ENCODE data around the gene PLS1.

PLS1 gene

DNA sequence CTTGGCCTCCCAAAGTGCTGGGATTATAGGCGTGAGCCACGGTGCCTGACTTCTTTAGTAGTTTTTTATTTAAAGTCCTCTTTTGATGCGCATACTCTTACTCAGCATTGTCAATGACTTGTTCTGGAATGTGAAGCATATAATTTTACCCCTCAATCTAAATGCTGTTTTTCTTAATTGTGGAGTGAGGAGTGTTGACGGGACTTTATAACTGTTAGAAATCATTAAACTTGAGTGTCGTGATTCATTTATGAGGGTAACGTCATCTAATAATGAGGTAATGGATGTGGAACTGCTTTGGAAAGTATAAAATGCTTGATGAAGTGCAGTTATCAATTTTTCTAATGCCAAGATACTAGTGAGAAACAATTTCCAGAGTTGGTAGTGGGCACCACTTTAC, 48.3 kb downstream of the PLS1 start:
- DNase-seq = no peak

DNA sequence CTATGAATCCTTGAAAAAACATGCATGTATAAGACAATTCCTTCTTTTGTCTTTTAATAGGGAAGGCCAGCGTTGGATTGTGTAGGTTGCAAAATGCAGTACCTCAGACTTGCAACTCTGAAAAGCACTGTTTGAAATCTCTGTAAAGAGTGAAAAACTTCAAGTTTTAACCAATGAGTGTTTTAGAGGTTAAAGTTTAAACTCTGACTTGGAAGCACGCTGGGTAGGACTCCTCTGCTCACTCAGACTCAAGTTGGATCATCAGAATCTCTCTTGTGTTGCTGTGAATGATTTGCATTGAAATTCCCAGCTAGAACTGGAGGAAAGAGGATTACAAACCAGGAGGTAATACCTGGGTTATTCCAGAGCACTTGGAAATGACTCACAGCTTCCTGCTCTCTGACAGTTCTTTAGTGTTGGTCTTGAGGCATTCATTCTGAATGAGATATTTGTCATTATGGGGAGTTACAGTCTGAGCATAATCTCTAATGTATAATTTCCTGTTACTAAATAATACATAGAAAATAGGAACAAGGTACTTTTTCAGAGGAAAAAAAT, 49.1 kb downstream of the PLS1 start:
- no peak for DNase-seq

DNA sequence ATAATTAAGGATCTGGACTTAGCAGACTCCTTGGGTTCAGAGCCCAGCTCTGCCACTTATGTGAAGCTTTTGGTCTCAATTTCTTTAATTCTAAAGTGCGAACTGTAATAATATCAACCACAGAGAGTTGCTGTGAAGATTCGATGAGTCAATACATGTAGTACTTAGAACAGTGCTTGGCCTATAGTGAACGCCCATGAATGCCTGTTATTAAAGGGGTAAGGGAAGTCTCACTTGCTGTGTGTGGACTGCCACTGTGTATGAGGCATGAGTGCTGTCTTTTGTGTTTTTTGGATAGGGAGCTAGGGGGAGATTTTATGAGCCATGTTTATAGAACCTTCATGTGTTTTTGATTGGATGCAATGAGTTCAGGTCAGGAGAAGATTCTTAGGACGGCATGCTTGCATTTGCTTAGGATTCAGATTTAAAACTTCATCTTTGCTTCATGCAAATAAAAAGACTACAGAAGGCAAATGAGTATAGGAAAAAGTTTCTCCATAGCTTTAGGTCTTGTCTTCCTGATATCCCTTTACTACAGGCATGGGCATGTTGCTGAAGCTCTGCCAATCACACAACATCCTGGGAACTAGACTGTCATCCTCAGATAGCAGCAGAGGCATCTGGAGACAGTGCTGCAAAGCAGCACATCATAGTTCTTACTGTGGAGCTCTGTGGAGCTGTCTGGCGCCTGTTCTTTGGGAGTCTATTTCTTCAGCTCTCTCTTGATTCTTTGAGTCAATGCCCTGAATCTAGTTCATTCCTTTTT, 50.0 kb downstream of the PLS1 start:
- DNase-seq = no peak

DNA sequence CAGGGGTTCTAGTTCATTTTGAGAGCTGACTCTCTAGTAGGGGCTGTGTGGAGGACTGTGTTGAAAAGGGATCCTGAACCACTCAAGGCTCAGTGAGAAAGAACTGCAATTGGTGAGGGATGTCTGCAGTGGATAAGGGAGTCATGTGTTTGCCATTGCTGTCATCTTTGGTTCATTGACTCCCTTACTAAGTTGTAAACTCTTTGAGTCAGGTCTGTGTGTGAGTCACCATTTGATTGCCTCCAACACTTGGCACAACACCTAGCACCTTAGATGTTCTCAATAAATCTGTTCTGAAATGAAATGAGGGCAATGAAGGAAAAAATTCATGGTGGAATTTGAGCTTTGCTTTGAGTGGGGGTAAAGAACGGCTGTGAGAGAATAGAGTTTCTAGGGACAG, 51.7 kb downstream of the PLS1 start:
- DNase-seq = no peak

DNA sequence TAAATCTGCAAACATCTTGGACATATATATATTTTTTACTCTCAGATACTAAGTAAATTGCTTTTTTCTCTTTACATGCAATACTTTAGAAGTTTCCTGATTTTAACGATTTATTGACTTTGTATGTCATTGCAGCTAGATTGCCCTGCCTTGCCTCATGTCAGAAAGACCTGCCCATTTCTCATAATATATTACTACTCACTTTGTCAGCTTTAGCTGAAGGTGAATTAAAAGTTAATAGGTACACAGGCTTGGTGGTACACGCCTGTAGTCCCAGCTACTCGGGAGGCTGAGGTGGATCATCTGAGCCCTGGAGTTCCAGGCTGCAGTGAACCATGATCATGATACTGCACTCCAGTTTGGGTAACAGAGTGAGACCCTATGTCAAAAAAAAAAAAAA, 52.8 kb downstream of the PLS1 start:
- DNase-seq = no peak

DNA sequence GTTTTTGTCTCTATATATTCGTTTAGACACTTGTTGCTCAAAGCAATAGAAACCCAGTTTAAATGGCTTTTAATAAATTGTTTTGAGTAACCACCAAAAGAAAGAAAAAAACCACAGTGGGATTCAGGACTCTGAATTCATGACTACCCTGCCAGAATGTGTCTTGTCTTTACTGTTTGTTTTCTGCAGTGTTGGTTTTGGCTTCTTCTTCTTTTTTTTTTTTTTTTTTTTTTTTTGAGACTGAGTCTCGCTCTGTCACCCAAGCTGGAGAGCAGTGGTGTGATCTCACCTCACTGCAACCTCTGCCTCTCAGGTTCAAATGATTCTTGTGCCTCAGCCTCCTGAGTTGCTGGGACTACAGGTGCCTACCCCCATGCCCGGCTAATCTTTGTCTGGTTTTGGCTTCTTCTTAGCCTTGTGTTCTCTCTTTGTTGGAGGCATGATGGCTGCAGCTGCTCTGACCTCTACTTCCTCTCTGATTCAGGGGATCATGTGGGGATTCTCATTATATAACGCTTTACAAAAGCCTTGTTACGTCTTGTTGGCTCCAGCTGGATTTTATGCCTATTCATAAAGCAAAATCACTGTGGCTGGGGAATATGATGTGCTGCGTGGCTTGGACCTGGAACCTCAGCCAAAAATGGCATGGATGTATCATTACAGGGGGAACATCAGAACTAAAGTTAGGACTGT, 54.0 kb downstream of the PLS1 start:
- no peak for DNase-seq

DNA sequence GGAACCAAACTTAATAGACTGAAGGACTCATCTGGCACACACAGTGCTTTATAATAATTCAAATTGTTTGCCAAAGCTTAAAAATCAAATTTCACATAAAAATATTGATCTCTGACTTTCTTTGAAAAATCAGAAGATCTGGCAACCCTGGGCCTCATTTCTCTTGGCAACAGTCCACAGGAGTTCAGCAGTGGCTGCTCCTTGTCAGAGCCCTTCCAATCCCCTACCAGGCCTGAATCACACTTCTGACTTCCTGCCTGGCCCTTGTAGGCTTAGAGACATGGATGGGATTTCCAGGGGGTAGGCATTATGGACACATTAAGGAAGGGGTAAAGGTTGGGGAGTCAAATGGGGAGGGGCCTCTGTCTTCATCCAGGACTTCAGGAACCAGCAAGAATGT, 55.5 kb downstream of the PLS1 start:
- no peak for DNase-seq

DNA sequence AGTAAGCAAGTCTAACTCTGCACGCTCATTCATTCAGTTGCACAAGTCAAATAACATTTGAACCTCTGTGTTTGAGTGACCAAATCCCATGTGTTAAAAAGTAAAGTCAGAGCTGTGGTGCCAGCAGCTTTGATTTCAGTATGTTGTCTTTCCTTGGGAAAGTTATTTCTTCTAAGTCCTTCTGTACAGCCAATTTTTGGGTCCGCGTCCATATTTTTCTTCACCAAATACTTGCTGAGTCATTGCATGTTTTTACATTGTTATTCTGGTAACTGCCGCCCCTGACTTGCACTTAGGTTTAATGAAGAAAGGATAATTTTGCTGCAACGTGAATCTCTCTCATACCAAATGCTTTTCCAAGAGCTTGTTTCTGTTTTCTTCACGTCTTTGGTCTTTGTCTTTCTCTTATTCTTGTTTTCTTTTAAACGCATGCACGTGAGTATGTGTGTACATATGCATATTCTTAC, 56.7 kb downstream of the PLS1 start:
- no peak for DNase-seq

DNA sequence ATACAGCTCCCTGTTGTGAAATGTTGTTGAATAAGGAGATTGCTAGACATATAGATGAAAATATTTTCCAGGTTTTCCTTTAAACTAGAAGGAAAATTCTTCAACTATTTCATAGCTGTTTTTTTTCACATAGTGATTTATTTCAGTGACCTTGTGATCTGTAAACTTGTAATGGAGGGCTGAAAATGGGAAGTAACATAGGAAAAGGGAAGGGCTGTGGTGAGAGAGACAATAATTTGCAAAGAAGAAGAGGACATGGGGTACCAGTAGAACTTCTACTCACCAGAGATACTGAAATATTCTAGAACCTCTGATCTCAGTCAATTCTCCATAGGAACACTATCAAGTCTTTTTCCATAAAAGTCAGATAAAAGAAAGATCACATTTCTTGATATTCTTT, 60.4 kb downstream of the PLS1 start:
- DNase-seq = no peak

DNA sequence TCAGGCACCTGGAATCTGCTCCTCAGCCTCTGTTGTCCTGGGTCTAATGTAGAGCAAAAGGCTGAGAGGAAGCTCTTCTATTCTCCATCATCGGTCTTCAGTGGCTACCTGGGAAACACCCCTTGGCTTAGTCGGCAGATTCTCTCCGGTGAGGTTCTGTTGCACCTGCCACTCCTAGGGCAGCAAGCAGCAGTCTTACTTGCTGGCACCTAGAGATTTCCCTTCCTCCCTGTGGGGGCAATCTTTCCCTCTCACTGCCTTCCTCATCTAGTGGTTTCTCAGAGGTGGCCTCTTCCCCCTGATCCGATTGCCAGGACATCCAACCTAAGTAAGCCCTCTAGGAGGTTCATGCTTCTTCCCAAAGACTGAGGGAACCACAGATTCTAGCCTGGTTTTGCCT, 60.8 kb downstream of the PLS1 start:
- no peak for DNase-seq

DNA sequence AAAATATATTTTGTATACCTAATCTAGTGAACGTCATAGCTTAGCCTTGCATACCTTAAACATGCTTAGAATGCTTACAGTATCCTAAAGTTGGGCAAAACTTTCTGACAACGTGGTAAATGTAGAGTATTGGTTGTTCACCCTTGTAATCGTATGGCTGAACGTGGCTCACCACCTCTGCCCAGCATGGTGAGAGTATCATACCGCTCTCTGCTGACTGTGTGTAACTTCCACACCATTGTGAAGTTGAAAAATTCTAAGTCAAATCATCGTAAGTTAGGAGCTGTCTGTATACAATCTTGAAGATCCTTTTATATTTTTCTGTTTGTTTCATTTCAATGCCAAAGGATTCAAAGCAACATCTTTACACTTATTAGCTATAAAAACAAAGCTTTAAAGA, 64.2 kb downstream of the PLS1 start:
- no peak for DNase-seq

DNA sequence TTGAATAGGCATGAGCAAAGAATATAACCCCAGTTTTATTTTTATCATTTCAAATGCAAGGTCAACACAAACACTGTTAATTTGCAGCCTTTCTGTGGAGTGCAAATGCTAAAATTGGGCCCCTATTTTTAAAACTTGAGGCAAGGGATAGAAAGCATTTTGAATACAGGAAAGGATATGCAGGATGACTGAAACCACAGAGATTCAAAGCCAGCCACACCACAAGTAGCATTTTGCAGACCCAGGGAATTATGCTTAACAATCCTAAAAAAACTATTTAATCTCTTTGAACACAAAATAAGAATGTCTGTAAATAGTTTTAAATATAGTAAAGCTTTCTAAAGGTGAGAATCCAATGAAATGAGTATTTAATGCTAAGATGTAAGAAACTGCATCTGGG, 64.7 kb downstream of the PLS1 start:
- DNase-seq = no peak

DNA sequence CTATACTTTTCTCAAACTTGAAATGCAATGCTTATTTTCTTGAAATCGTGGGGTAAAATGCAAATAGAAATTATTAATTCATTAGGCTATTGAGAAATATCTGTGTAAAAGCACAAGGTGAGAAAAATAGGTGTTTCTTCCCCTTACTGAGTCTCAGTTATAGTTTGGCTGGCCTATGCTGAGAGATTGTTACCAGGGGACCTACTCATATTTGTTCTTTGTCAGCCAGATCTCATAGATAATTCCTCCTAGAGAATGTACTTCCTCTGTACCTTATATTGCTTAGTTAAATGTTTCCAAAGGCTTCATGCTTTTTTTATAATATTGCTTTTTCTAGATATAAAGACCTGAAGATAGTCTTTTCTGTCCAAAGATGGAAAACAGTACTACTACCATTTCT, 67.7 kb downstream of the PLS1 start:
- DNase-seq = no peak

DNA sequence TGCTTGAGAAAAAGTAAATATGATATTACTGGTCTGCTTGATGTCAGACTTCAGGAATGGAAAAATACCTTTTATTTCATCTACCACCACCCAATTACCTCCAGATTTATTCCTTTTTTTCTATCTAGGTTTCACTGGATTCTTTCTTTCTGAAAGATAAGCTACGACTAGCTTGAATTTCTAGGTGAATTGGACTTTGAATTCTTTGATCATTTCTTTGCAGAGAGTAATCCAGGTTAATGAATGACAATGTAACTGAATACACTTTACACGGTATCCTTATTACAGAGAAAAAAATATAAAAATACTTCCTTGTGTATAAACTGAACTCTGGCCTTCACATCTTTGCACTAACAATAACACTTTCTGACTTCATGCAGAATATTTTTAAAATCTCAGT, 68.1 kb downstream of the PLS1 start:
- no peak for DNase-seq

DNA sequence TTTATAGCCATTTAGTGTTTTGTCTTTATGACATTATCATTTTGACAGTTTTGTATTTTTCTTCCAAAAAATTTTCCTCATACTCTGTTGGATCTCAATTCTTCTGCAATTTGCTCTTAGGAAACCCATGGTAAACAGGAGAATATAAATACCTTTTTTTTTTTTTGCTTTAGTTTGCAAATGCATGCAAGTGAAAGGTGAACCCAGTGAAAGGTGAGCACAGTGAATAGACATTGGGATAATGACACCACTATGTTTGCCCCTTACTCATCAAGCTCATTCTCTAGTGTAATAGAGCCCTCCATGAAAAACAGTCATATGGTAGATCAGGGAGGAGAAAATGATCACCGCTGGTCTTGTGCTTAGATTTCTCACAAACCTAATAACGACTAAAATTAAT, 68.6 kb downstream of the PLS1 start:
- no peak for DNase-seq

DNA sequence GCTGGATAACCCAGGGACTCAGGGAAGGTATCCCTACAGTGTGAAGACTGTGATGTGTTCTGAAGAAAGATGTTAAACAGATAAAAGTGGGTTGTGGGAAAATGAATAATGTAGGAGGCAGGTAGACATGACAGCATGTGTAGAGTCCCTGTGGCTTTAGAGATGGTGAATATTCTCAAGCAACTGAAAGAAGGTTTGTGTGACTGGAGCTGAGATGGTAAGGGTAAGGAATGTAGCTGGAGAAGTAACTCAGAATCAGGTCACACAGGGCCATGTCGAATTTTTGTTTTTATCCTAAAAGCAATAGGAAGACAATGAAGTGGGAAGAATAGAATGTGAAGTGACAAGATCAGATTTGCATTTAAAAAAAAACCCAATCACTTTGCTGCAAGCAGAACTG, 73.9 kb downstream of the PLS1 start:
- no peak for DNase-seq

DNA sequence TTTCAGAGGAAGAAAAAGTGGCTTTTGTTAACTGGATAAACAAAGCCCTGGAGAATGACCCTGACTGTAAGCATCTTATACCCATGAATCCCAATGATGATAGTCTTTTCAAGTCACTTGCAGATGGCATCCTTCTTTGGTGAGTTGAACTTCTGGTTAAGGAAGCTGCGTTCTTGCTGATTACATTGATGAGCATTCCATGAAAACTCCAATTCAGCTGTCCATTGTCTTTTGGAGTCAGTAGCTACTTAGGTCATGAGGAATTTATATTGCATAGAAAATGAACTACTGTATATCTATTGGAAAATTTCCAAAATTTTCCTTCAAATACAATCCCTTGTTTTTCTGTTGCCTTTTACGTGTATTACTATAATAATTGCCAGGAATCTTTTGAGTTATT, 80.0 kb downstream of the PLS1 start:
- DNase-seq = no peak

DNA sequence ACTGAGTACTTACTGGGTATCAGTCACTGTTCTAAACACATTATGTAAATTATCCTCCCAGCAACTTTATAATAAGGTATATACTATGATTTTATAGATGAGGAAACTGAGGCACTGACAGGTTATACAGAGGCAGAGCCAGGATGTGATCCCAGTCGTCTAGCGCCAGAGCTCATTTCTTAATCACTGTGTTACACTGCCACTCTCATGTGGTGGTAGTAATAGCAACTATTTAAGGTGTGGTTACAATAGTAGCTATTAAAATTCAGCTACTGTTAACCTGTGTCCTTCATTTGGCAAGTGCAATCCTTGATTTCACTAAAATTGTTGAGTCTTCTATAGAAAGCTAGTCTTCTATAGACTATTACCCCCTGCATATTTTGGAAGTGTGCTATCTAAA, 84.5 kb downstream of the PLS1 start:
- no peak for DNase-seq

DNA sequence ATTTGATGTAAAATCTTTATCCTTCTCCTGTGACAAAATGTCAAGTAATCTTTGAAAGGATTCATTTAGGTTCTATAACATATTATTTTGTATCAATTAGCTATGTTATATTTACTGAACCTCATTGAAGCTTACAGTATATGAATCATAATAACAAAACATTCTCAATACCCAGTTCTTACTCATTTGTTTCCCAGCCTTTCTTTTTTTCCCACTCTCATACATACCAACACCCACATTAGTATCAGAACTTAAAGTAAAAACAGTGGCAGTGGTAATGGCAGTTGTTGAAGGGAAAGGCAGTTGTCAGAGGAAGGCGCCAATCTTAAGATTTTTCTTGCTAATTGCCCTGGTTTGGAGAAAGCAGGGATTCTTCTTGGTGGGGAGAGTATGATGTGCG, 94.4 kb downstream of the PLS1 start:
- no peak for DNase-seq

DNA sequence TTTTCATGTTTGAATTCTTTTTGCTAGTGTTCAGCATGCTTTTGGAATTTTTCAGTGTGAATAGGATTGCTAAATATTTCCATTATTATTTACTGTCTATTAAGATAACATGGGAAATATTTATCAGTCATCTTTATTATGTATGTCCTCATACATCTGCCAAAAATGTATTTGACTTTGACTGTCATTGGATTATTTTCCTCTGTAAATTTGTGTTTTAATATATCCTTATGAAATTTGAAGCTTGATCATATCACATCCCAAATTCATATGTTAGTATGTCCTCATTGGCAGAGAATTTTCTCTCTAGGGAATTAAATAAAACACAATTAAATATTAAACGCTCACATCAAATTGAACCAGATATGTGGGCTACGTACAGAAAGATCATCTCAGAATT, 95.3 kb downstream of the PLS1 start:
- no peak for DNase-seq

DNA sequence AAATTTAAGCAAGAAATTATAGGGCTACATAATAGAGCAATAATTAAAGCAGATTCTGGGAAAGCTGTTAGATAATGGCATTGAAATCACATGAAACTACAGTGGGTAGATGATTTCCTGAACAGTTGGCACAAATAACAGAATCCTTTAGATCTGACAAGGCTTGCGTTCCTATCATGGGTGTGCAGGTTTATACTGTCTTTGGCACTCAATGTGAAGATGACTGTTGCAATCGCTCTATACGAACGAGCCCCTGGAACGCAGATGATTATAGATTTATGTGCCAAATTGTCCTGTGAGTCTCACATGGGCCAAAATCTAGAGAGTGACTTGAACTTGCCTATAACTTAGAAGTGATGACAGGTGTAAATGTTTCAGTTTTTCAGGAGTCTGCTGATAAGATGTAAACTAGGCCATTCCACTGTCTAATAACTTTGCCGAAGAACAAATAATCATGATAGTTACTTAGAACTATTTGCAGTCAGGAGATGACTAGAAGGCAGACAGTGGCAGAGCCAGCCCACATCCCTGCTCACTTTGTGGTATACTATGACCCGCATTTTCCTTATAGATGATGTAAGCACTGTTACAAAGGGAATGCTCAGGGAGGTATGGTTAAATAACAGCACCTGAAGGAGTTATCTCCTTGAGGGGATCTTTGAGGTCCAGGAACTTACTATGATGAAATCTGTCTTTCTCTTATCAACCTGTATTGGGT, 97.1 kb downstream of the PLS1 start:
- no peak for DNase-seq

DNA sequence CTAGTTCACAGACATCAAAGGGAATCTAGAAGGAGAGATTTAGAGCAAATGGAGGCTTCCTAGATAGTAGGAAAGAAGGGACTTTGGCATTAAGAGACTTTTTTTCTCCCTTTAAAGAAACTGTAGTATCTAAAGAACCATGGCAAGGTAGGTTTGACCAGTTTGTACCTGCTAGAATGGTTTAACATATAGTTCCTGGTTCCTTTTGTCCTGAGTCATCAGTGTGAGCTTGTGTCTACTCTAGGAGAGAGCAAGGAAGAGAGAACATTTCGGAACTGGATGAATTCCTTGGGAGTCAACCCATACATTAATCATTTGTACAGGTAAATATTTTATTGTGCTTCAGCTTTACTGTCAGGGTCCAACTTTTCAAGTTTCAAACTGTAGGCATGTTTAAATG, 98.0 kb downstream of the PLS1 start:
- no peak for DNase-seq

DNA sequence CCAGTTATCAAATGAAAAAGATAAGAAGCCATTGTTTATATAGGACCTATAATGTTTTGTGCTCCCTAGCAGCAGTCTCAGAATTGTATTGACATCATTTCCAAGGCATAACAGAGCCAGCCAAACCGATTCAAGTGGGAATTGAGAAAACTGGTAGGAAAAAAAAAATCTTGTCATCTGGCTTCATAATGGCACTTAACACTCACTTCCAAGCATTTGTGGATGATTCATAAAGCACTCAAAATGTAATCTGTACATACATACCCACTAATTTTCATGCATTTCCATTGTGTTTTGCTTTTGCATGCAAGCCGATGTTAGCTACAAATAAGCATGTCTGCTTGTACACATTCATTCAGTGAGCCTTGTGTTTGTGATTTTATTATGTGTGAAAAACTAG, 109.0 kb downstream of the PLS1 start:
- DNase-seq = no peak

All from activated gamma-delta T cell (primary cell).